A549 (cell line): ENCODE data around the gene TSBP1.

Experiments
- BHLHE40 ChIP-seq: IDR thresholded peaks from 2 replicates; pipeline ENCODE4 v1.6.1; 2012; ENCODE audit warnings: low read depth, low read length, inconsistent platforms
- CTCF ChIP-seq: fragments of >200 bp; sonication (Bioruptor Twin); formaldehyde crosslinking; IDR thresholded peaks from 3 replicates; pipeline ENCODE4 v1.5.1; 2016
- ELK1 ChIP-seq: fragments of 150-350 bp; IDR thresholded peaks from 2 replicates; pipeline ENCODE4 v1.6.1; 2014; ENCODE audit warnings: low read depth, mild to moderate bottlenecking, low read length
- EP300 ChIP-seq, 2 experiments: fragments of >200 bp; sonication (Bioruptor Twin); formaldehyde crosslinking; IDR thresholded peaks; 2 replicates in 1 of 2; 3 replicates in 1 of 2; pipeline ENCODE4 v1.6.1; 2016 to 2017
- FOSB ChIP-seq: fragments of 250-450 bp; sonication (Bioruptor Pico); IDR thresholded peaks from 2 replicates; pipeline ENCODE4 v1.5.0; 2020; ENCODE audit warnings: mild to moderate bottlenecking, moderate library complexity
- HDAC2 ChIP-seq: fragments of 200-600 bp; sonication (generic); IDR thresholded peaks from 2 replicates; pipeline ENCODE4 v1.6.1; 2016
- KDM1A ChIP-seq: fragments of 200-600 bp; sonication (generic); IDR thresholded peaks from 2 replicates; pipeline ENCODE4 v1.6.1; 2016; ENCODE audit warnings: low read depth, mild to moderate bottlenecking
- PHF8 ChIP-seq: fragments of 200-600 bp; sonication (generic); IDR thresholded peaks from 2 replicates; pipeline ENCODE4 v1.6.1; 2016; ENCODE audit warnings: low read depth, mild to moderate bottlenecking, antibody characterized with exemption, moderate library complexity, borderline replicate concordance
- POLR2A ChIP-seq: IDR thresholded peaks from 2 replicates; pipeline ENCODE4 v1.6.1; 2012; ENCODE audit warnings: mild to moderate bottlenecking, low read length
- REST ChIP-seq: fragments of 200-600 bp; sonication (generic); IDR thresholded peaks from 2 replicates; pipeline ENCODE4 v1.6.1; 2016; ENCODE audit warnings: antibody characterized with exemption, mild to moderate bottlenecking, moderate library complexity
- ZC3H11A ChIP-seq: fragments of 450-650 bp; IDR thresholded peaks from 2 replicates; pipeline ENCODE4 v1.6.1; 2014; ENCODE audit warnings: antibody characterized with exemption, mild to moderate bottlenecking

- TF ChIP-seq CTCF: no peak
- TF ChIP-seq POLR2A: no peak
- TF ChIP-seq REST: no peak
- no peak for TF ChIP-seq ELK1
- TF ChIP-seq PHF8: no peak
- TF ChIP-seq FOSB (CRISPR knock-in tag): no peak
- no peak for TF ChIP-seq HDAC2
- no peak for TF ChIP-seq KDM1A
- no peak for TF ChIP-seq BHLHE40
- no peak for TF ChIP-seq ZC3H11A
- no peak for TF ChIP-seq EP300 (IDR thresholded peaks at IDR 0.05)
These were observed at the start of gene TSBP1 for GRCh38 chr6:32371803-32372202.
